ENCODE data around the gene NFATC2.
"Not testable (repeated sequence)": the region's sequence is repeated elsewhere in the genome, so short reads cannot be mapped to it uniquely, and the experiment has no call there.

NFATC2 gene

DNA sequence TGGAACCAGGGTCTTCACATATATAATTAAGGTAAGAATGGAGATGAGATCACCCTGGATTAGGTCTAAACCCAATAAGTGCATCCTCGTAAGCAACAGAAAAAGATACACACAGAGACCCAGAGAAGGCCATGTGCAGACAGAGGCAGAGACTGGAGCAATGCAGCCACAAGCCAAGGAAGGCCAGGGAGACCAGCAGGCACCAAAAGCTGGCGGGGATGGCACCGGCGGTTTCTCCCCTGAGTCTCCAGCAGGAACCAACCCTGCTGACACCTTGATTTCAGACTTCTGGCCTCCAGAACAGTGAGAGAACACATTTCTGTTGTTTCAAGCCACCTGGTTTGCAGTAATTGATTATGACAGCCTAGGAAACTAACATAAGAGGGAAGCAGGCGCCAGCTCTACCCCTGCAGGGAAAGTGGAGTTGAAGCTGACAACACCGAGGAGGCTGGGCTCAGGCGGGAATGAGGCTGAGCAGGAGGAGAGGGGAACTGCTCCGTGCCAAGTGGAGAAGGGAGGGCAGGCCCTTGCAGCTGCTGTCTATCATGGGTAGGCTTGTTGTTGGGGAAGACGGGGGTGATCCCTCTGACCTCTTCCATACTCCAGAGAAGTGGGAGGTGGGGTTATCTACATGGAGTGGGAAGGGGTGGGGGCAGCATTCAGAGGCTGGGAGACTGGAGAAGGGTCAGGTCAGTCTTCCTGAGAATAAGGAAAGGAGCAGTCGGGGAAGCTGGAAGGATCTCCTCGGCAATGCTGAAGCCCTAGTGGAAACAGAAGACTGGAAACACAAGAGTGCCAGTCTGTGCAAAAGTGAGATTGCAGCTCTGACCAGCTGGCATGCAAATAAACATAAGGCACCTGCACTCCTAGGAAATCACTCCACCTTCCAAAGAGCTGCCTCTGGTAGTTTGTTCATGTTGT is 72.7 kb downstream of the NFATC2 start:
- FAIRE-seq: no peak

DNA sequence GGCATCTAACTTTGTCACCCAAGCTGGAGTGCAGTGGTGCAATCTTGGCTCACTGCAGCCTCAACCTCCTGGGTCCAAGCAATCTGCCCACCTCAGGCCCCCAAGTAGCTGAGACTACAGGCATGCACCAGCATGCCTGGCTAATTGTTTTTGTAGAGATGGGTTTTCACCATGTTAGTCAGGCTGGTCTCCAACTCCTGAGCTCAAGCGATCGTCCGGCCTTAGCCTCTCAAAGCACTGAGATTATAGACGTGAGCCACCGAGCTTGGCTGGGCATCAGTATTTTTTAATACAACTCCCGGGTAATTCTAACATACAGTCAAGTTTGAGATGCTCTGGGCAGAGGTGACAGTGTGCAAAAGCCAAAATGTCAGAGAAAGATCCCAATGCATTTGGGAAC is 73.5 kb downstream of the NFATC2 start:
- no peak for FAIRE-seq

DNA sequence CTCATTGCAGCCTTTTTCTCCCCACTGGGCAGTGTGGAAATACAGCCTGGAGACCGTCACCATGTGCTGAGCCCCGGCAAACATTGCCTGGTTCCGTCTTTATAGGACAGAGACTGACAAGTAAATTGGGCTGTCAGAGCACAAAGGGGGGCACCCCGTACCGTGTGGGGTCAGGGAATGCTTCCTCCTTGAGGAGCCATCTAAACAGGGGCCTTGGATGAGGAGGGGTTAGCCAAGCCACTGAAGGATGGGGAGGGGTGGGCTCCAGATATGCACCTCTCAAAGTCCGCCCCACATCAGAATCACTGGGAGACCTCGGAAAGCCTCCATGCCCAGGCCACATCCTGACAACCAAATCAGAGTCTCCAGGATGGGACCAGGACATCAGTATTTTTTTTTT is 73.9 kb downstream of the NFATC2 start:
- no peak for FAIRE-seq

DNA sequence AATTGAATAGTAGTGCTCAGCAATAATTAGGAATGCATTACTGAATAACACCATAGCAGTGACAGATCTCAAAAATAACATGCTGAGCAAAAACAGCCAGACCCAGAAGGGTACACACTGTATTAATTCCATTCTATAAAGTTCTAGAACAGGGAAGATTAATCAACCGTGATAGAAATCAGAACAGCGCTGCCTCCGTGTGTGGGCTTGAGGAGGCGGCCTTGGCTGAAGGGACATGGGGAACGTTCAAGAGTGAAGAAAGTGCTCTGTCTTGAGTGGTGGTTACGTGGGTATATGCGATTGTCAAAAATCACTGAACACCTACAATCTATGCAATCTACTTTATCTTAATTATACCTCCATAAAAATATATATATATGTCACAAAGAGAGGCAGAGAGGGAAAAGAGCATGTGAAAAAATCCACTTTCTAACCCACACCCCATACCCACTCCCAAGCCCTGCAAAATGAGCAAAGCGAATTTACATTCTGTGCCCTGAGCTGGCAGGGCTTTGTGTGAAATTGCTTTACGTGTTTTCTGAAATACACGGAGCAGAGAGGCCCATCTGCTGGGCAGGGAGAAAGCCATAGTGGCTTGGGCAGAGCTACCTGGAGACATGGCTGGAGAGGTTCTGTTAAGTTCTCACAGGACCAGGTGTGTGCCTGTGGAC is 74.4 kb downstream of the NFATC2 start:
- FAIRE-seq: no peak

DNA sequence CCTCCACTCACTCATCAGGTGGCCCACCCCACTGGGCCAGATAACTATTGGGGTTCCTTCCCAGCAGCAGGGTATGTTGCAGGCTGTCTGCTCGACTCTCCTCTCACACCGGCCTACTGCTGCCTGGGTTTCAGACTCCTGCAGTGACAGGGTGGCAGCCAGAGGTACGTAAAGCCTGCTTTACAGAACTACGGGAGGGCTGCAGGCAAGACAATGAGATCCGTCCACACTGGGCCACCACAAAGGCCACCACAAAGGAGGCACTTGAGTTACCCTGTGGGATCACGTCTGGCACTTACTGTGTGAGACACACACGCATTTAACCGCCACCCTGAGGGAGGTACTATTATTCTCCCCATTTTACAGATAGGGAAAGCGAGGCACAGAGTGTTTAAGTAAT is 78.5 kb downstream of the NFATC2 start:
- no peak for FAIRE-seq

DNA sequence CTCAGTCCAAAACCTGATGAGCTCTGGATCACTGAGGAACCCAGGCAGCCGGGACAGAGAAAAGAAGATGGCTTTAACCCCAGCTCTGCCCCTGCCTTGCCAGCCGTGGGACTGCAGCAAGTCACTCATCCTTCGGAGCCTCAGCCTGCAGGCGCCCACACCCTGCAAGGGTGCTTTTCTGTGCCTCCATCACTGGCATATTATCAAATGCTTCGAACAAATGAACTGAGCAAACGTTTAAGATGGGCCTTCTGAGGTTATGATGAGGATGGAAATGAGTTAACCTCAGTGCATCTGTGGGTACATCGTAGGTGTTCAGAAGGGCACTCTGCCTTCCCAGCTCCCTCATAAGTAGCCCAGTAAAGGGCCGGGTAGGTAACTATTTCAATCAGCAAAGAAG is 79.0 kb downstream of the NFATC2 start:
- no peak for FAIRE-seq

DNA sequence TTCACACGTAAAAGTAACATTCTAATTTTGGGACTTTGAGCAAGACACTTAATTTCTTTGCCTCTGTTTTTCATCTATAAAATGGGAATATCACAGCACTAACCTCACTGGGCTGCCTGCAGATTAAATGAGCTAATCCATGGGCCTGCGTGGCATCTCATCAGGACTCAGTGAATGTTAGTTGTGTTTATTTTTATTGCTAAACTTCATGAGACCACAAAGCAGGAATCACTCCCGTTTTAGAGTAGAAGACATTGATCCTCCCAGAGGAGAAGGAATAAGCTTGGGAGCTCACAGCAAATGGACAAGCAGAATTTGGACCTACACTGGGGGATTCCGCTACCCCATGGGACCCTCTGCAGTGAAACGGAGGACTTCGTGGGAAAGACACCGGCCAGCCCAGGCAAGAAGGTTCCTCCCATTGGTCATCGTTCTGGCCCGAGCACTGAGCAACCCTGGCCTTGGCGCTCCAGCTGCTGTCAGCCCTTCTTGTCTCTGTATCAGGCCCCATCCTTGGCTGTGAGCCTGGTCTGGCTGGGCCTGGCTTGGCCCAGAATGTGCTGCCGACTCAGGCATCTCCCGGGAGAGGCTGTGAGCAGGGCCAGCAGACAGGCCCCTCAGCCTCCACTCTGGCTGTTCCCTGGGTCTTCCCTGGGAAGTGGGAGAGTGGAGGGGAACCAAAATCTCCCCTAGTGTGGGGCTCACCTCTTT is 79.8 kb downstream of the NFATC2 start:
- no peak for FAIRE-seq

DNA sequence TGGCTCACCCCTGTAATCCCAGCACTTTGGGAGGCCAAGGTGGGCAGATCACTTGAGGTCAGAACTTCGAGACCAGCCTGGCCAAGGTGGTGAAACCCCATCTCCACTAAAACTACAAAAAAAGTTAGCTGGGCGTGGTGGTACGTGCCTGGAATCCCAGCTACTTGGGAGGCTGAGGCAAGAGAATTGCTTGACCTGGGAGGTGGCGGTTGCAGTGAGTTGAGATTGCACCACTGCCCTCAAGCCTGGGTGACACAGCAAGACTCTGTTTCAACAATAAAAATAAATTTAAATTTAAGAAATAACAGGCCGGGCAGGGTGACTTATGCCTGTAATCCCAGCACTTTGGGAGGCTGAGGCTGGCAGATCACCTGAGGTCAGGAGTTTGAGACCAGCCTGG is 80.7 kb downstream of the NFATC2 start:
- not testable (repeated sequence) for FAIRE-seq

DNA sequence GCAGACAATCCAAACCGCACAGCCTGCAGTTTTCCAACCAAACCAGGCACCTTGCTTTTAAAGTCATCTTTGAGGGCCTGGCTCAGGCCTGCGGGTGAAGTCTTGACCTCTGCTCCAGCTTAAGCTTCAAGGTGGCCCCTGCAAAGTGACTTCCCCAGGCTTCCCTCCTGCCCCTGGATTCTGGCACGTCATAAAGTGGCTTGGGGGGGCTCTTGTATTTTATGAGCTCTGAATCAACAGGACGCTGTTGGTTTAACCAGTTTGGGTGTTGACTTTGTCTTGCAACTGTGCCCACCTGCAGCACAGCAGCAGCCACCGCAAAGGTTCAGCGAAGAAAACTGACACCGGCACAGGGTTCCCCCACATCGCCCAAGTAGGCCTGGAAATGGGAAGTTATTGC is 81.2 kb downstream of the NFATC2 start:
- FAIRE-seq: no peak

DNA sequence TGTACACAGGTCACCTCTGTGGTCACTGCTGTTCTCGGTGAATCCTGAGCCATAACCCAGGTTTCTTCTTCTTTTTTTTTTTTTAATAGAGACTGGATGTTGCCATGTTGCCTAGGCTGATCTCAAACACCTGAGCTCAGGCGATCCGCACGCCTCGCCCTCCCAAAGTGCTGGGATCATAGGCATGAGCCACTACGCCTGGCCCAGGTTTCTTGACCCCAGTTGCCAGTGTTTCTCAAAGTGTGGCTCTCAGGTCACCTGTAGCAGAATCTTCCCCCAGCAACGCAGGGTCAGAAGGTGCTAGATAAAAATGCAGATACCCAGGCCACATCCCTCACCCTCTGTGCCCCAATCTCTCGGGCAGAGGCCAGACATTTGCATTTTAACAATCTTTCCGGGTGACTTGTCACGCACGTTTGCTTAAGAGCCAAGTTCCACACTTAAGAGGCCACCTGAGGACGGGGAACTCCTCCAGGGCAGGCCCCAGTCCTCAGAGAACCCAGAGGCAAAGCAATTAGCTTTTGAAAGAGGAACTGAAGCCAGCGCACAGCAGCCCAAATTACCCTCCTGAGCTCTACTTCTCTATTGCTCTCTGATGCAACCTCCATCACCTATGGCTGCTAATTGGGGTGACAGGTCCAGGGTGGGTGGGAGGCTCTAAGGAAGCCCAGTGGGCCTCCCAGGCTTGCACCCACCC is 81.8 kb downstream of the NFATC2 start:
- FAIRE-seq: no peak

DNA sequence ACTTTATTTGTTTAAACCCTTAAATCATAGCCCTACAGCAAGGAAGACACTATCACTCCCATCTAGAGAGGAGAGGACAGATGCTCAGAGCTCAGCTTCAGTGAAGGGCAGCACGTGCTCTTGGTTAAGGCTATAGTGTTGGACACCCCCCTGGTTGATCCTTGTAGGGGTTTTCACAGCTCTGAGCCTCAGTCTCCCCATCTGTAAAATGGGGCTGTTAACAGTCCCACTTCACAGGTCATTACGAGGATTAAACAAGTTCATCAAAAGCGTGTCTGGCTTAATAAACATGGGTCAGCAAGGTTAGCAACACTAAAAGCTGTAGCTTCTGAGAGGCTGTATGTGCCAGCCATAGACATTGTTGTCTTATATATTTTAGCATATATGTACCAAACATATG is 82.4 kb downstream of the NFATC2 start:
- no peak for FAIRE-seq

DNA sequence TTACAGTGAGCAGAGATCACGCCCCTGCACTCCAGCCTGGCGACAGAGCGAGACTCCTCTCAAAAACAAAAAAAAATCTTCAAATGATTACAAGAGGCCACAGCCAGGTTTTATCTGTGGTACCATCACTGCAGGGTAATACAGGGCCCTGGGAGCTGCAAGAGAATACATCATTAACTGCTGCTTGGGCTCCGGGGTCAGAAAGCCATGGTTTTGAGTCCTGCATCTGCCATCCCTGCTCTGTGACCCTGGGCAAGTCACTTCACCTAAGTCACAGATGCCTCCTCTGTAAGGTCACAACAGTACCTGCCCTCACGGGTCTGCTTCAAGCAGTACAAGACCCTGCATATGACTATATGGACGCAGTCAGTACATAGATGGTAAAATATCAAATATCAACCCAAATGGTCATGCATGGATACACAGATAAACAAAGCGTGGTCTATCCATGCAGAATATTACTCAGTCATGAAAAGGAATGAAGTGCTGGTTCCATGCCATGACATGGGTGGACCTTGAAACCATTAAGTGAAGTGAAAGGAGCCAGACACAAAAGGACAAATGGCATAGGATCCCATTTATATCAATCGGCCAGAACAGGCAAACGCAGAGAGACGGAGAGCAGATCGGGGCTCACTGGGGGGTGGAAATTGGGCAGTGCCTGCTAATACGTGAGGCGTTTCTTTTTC is 83.6 kb downstream of the NFATC2 start:
- no peak for FAIRE-seq

DNA sequence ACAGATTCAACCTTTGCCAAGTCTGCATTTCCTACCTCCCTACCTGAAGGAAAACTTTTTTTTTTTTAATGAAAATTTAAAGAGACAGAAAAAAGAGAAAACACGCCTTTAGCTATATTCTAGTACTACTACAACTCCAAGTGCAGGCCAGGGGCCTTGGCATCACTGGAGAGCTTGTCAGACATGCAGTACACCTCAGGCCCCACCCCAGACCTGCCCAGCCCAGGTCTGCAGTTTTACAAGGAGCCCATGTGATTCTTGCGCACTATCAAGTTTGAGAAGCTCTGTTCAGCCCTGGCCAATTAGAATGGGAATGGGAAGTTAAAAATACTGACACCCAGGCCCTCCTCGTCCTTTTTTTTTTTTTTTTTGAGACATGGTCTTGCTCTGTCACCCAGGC is 85.0 kb downstream of the NFATC2 start:
- FAIRE-seq: no peak

DNA sequence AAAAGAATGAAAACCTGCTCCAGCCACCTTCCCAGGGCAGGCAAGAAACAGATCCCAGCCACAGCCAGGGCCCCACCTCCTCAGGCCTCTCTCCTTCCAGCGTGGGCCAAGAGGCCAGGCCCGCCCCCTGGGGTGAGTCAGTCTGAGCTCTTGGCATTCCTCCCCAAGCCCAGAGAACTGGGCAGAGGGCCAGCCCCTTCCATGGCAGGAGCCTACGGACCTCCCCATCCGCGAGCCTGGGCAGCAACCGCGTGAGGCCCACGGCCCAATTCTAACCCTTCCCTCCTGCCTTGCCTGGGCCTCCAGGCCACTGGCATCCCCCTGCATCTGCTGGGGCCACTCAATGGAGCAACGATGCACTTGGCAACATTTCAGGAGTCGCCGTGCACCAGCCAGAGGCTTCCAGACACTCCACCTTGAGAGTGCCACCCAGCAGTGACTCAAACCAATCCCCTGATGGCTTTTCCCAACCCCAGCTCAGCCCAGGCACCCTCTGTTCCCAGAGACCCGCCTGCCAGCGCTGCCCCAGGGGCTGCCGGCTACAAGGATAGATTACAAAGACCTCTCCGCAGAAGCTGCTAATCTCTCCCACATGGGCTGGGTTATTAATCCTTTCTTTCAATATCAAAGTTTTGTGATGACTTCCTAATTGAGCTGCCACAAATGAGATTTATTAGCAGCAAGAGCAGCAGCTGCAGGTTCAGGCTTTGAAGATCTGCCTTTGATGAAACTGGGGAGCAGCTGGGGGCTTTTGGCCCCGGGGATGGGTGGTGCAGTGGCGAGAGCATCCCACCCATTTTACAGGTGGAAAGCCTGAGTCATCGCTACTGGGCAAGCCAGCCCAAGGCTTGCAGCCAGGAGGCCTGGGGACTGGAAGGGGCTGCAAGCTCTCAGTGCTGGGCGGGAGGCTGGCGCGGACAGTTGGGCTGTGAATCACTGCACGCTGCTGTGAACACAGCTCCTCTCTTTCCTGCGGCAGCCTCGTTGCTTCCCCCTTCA is 85.7 kb downstream of the NFATC2 start:
- FAIRE-seq: peak; percentile 80

DNA sequence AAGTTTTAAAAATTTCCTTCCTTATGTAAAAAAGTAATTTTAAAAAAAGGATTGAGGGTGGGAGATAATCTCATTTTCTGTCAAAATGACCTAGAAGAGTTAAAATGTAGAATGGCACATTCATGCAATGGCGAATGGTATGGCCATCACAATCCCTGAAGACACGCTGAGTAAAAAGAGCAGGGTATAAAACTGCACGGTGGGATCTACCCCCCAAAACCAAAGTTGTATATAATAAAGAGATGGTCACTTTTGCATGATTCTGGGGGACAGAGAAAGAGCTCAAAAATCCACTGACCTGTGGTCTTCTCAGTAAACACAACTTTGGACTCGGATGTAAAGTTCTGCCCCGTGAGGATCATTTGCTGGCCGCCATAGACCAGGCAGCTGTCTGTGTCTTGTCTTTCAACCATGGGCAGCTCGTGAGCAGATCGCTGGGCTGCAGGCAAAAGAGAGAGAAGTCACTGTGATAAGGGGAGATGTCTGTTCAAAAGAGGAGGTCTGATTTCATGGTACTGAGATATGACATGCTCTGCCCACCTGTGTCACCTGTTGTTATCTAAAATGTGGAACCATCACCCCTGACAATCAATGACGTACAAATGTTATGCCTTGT is 88.2 kb downstream of the NFATC2 start:
- no peak for FAIRE-seq

DNA sequence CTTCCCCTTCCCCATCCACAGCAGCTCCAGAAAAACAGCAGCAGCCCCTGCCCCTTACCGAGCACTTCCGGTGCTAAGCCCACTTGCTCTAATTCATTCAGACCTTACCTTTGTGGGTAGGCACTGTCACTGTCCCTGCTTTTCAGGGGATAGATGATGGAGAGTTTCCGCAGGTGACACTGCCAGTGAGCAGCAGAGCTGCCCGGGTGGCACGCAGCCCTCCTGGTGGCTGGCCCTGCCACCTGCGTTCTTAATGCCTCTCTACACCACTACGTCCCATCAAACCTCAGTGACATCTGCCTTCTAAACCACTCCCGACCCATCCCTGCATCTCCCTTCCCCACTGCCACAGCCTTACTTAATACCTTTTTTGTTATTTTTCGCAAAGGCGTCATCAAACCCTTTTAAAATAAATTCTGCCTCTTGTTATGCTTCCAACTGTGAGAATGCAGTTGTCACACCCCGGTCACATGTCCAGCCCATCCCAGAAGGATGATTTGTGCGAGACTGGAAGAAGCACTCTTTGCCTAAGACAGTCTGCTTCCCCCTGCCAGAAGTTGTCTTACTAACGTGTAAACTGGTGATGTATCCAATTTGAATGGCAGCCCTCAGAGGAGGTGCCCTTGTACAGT is 89.7 kb downstream of the NFATC2 start:
- FAIRE-seq: no peak

DNA sequence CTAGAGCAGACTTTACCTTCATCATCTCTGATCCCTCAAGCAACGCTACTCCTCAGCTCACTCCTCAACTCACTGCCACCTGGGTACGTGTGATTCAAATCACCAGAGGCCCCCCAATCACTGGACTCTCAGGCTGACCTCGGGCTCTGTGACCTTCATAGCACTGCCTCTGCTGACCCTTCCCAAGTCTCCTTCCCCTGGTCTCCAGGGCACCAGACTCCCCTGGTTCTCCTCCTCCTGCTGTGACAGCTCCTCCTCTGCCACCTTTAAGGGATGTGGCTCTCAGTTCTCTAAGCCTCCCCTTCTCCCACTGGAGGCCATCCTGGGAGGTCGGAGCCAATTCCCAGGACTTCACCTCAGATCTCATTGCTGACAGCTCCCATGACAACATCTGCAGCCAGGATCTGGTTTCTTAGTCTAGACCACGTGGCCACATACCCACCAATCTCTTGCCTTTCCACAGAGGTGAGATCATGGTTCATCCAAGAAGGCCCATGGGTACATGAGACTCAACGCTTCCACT is 90.4 kb downstream of the NFATC2 start:
- no peak for FAIRE-seq

DNA sequence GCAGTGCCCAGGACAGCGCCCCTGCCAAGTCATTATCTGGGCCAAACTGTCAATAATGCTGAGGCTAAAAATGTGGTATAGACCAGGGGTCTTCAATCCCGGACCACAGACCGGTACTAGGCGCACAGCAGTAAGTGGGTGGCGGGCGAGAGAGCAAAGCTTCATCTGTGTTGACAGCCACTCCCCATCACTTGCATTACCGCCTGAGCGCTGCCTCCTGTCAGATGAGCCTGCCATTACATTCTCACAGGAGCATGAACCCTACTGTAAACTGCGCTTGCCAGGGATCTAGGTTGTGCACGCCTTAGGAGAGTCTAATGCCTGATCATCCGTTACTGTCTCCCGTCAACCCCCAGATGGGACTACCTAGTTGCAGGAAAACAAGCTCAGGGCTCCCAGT is 91.0 kb downstream of the NFATC2 start:
- FAIRE-seq: no peak

DNA sequence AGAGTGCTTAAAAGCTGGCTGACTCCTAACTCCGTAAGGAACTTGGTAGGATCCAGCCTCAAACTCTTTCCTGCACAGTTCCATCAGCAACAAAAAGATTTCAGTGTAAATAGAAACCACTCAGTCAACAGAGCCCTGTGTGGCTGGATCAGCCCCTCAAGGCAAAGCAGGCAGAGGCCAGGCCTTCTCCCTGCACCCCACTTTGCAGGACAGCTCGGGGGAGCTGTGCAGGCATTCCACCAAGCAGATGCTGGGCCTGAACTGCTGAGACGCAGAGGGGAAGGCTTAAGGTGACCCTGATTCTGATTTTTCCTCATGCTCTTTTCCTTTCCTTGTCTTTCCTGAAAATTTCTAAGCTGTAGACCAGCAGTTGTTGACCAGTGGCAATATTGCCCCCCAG is 91.5 kb downstream of the NFATC2 start:
- FAIRE-seq: no peak

DNA sequence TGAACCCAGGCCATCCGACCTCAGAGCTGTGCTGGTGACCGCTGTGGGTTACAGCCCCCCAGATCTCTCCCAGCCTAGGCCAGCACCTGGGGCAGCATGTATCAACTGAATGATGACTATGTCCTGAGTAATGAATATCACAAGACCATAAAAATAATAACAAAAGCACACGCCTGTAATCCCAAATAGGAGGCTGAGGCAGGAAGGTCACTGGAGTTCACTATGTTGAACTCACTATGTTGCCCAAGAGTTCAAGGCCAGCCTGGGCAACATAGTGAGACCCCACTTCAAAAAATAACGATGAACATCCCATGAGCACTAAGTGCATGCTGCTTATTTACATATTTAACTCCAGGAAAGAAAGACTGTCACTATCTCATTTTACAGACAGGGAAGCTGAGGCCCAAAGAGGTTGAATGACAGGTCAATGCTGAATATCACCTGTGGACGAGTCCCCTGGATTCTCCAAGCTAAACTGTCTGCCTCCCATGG is 92.3 kb downstream of the NFATC2 start:
- FAIRE-seq: no peak
